Measurements from ENCODE around the gene PPP1R1A. TPM values are rescaled to one million over a fixed set of nuclear protein-coding genes. Genes with fewer than 3 reads are reported as not detected.

The PPP1R1A gene
- total RNA-seq, 1 experiment from 2014 or later: not detected

- BruUV-seq (replicated peaks): no TSS peak
- H3K4me2 ChIP-seq (ENCODE audit: low read length): no peak overlapping the region
- H3K4me3 ChIP-seq (ENCODE audit: low read length): no peak overlapping the region
- no peak overlapping the region for H3K9ac ChIP-seq (ENCODE audit: low read length)
- no peaks in the 10 kb centered on the region for H3K4me1 ChIP-seq (ENCODE audit: insufficient read depth, low read length)
- 0 out of 2 replicates have a peak, but pooled peaks cover 3% of the 10 kb centered on the region for H3K9me2 ChIP-seq (replicated peaks; ENCODE audit: low read length)
- DNase-seq (no peak), ATAC-seq (no peak)
- H3K79me2 ChIP-seq (ENCODE audit: low read length): no peaks in the 10 kb centered on the region
- TF ChIP-seq, protein P1, sequence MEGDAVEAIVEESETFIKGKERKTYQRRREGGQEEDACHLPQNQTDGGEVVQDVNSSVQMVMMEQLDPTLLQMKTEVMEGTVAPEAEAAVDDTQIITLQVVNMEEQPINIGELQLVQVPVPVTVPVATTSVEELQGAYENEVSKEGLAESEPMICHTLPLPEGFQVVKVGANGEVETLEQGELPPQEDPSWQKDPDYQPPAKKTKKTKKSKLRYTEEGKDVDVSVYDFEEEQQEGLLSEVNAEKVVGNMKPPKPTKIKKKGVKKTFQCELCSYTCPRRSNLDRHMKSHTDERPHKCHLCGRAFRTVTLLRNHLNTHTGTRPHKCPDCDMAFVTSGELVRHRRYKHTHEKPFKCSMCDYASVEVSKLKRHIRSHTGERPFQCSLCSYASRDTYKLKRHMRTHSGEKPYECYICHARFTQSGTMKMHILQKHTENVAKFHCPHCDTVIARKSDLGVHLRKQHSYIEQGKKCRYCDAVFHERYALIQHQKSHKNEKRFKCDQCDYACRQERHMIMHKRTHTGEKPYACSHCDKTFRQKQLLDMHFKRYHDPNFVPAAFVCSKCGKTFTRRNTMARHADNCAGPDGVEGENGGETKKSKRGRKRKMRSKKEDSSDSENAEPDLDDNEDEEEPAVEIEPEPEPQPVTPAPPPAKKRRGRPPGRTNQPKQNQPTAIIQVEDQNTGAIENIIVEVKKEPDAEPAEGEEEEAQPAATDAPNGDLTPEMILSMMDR (conservative IDR thresholded peaks at IDR 0.05; ENCODE audit: low read depth, low read length): peak; percentile 33; the same call in 1 of the 2 replicates
- no peak for TF ChIP-seq EZH2 (IDR thresholded peaks at IDR 0.05; ENCODE audit: low read length, unreplicated experiment)
- no peak for TF ChIP-seq EZH2phosphoT487 (IDR thresholded peaks at IDR 0.05; ENCODE audit: borderline replicate concordance, low read length)
- H3K27ac ChIP-seq (ENCODE audit: low read length): no peak overlapping the region
- ChIA-PET CTCF (no interaction called here), POLR2A (ENCODE audit: unreplicated experiment) (no interaction called here)
- H4K20me1 ChIP-seq (ENCODE audit: low read length): no peaks in the 10 kb centered on the region
- intact Hi-C loops (cut with micrococcal nuclease): no loop called here
- H3K36me3 ChIP-seq (ENCODE audit: low read depth, low read length): no peaks in the 10 kb centered on the region
- peaks cover 38% of the 10 kb centered on the region for H3K27me3 ChIP-seq (ENCODE audit: low read length)
- H2AFZ ChIP-seq (ENCODE audit: low read length): no peak overlapping the region
- no peaks in the 10 kb centered on the region for H3F3A ChIP-seq (ENCODE audit: low read length, unreplicated experiment)
- H3K9me3 ChIP-seq (ENCODE audit: low read length): no peaks in the 10 kb centered on the region
These were observed 43.7 kb upstream of the PPP1R1A start for GRCh38 chr12:54631988-54632728.

GRCh38 chr12:54631551-54631950 is 43.1 kb upstream of the PPP1R1A start:
- POLR2A ChIA-PET (ENCODE audit: unreplicated experiment): no interaction called here
- Histone ChIP-seq H2AFZ (ENCODE audit: low read length) (no peak overlapping the region), H3F3A (ENCODE audit: low read length, unreplicated experiment) (no peaks in the 10 kb centered on the region), H3K9me3 (ENCODE audit: low read length) (no peaks in the 10 kb centered on the region), H3K27me3 (ENCODE audit: low read length) (peaks cover 38% of the 10 kb centered on the region), H3K4me3 (ENCODE audit: low read length) (no peak overlapping the region), H3K9me2 (replicated peaks; ENCODE audit: low read length) (0 out of 2 replicates have a peak, but pooled peaks cover 3% of the 10 kb centered on the region), H3K79me2 (ENCODE audit: low read length) (no peaks in the 10 kb centered on the region), H3K9ac (ENCODE audit: low read length) (no peak overlapping the region), H3K27ac (ENCODE audit: low read length) (no peak overlapping the region), H3K4me1 (ENCODE audit: insufficient read depth, low read length) (no peaks in the 10 kb centered on the region), H4K20me1 (ENCODE audit: low read length) (no peaks in the 10 kb centered on the region), H3K36me3 (ENCODE audit: low read depth, low read length) (no peaks in the 10 kb centered on the region), H3K4me2 (ENCODE audit: low read length) (no peak overlapping the region)
- CTCF ChIA-PET: no interaction called here
- no peak for ATAC-seq
- no peak for DNase-seq
- no TSS peak for BruUV-seq (replicated peaks)
- TF ChIP-seq EZH2 (IDR thresholded peaks at IDR 0.05; ENCODE audit: low read length, unreplicated experiment) (no peak), EZH2phosphoT487 (IDR thresholded peaks at IDR 0.05; ENCODE audit: borderline replicate concordance, low read length) (no peak)
- TF ChIP-seq, protein P1 (conservative IDR thresholded peaks at IDR 0.05; ENCODE audit: low read depth, low read length): no peak
- intact Hi-C loops (cut with micrococcal nuclease): no loop called here

DNA sequence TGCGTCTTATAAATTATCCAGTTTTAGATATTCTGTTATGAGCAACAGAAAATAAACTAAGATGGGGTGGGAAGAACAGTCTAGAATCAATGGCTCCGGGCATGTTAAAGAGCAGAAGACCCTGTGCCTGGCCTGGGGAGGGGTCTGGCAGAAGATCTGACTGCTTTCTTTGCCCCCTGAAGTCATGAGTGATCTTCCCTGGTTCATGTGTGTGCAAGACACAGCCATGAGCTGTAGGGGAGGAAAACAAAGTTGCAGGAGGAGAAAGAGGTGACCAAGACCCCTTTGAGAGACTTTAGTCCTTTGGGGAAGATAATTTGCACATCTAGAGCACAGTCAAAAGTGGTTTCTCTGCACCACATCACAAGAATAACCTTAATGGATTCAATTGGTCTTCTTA is 41.5 kb upstream of the PPP1R1A start:
- H3K9me3 ChIP-seq (ENCODE audit: low read length): no peaks in the 10 kb centered on the region
- no TSS peak for BruUV-seq (replicated peaks)
- POLR2A ChIA-PET (ENCODE audit: unreplicated experiment): no interaction called here
- H3K4me3 ChIP-seq (ENCODE audit: low read length): no peak overlapping the region
- no peaks in the 10 kb centered on the region for H3K79me2 ChIP-seq (ENCODE audit: low read length)
- no peaks in the 10 kb centered on the region for H3K4me1 ChIP-seq (ENCODE audit: insufficient read depth, low read length)
- no peak overlapping the region for H3K4me2 ChIP-seq (ENCODE audit: low read length)
- TF ChIP-seq, protein P1 (conservative IDR thresholded peaks at IDR 0.05; ENCODE audit: low read depth, low read length): no peak
- TF ChIP-seq EZH2phosphoT487 (IDR thresholded peaks at IDR 0.05; ENCODE audit: borderline replicate concordance, low read length): no peak
- no peak for TF ChIP-seq EZH2 (IDR thresholded peaks at IDR 0.05; ENCODE audit: low read length, unreplicated experiment)
- no peak overlapping the region for H2AFZ ChIP-seq (ENCODE audit: low read length)
- intact Hi-C loops (cut with micrococcal nuclease): no loop called here
- ATAC-seq: no peak
- no peak for DNase-seq
- no peaks in the 10 kb centered on the region for H3K36me3 ChIP-seq (ENCODE audit: low read depth, low read length)
- CTCF ChIA-PET: no interaction called here
- no peak overlapping the region for H3K27ac ChIP-seq (ENCODE audit: low read length)
- peaks cover 31% of the 10 kb centered on the region for H3K27me3 ChIP-seq (ENCODE audit: low read length)
- H3F3A ChIP-seq (ENCODE audit: low read length, unreplicated experiment): no peaks in the 10 kb centered on the region
- 0 out of 2 replicates have a peak, but pooled peaks cover 3% of the 10 kb centered on the region for H3K9me2 ChIP-seq (replicated peaks; ENCODE audit: low read length)
- no peaks in the 10 kb centered on the region for H4K20me1 ChIP-seq (ENCODE audit: low read length)
- H3K9ac ChIP-seq (ENCODE audit: low read length): no peak overlapping the region
